Neural progenitor cell (in vitro differentiated cells): ENCODE data around the gene C1orf226.

Source experiments
- CTCF ChIP-seq: fragments of 200-600 bp; sonication (generic); IDR thresholded peaks from 2 replicates; pipeline ENCODE4 v1.5.1; 2017; ENCODE audit warnings: antibody characterized with exemption, mild to moderate bottlenecking
- EZH2 ChIP-seq: fragments of 200-600 bp; sonication (generic); IDR thresholded peaks from 2 replicates; pipeline ENCODE4 v1.6.1; 2017; ENCODE audit warnings: antibody characterized with exemption, mild to moderate bottlenecking, moderate library complexity

- TF ChIP-seq CTCF: no peak
- no peak for TF ChIP-seq EZH2
These were observed 2.6 kb downstream of the C1orf226 start for GRCh38 chr1:162384116-162384515.
